ENCODE data around the gene GNL1.

Gene GNL1

DNA sequence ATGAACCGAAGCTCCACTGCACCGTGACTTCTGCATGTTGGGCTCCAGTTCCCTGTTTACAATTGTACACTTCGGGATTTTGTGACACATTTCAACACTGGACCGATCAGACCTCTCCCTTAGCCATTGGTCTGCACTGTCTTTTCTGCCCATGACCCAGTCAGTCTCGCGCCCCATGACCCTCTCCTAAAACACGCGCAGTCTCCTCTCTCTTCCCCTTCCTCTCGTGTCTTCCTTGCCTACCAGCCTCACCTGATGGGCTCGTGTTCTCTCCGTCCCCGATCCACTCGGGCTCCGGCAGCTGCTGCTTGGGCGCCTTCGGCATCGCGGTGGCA lies 14.4 kb upstream of the GNL1 start:
- no peak for DNase-seq (ENCODE audit: low read depth)

GRCh38 chr6:30570263-30570662 lies 14.0 kb upstream of the GNL1 start:
- no peak for DNase-seq (ENCODE audit: low read depth)
- no peak for TF ChIP-seq CTCF (IDR thresholded peaks at IDR 0.05; ENCODE audit: control insufficient read depth, extremely low read depth, insufficient read depth)
- peak overlapping the region; percentile 84 for H3K4me3 ChIP-seq (ENCODE audit: low read depth, low read length)

More for the DNA sequence above, 14.4 kb upstream of the GNL1 start:
- peak overlapping the region; percentile 84 for H3K4me3 ChIP-seq (ENCODE audit: low read depth, low read length)
- no peak for TF ChIP-seq CTCF (IDR thresholded peaks at IDR 0.05; ENCODE audit: control insufficient read depth, extremely low read depth, insufficient read depth)

DNA sequence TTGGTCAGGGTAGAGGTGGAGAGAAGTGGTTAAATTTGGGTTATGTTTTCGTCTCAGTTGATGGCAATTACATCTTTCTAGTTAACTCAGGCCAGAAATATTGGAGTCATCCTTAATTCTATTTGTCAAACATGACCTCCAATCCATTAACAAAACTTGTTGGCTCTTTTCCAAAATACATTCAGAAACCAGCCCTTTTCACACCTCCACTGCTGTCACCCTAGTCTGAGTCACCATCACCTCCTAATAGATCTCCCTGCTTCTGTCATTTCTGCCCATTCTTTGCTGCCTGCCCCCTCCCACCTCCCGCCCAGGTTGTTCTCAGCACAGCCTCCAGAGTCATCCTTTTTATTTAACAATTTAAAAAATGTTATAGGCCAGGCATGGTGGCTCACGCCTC lies 12.0 kb upstream of the GNL1 start:
- no peak overlapping the region for H3K4me3 ChIP-seq (ENCODE audit: low read depth, low read length)
- DNase-seq (ENCODE audit: low read depth): no peak
- TF ChIP-seq CTCF (IDR thresholded peaks at IDR 0.05; ENCODE audit: control insufficient read depth, extremely low read depth, insufficient read depth): no peak

GRCh38 chr6:30565772-30566171 lies 9.5 kb upstream of the GNL1 start:
- TF ChIP-seq CTCF (IDR thresholded peaks at IDR 0.05; ENCODE audit: control insufficient read depth, extremely low read depth, insufficient read depth): no peak
- DNase-seq (ENCODE audit: low read depth): peak; percentile 49
- no peak overlapping the region for H3K4me3 ChIP-seq (ENCODE audit: low read depth, low read length)

DNA sequence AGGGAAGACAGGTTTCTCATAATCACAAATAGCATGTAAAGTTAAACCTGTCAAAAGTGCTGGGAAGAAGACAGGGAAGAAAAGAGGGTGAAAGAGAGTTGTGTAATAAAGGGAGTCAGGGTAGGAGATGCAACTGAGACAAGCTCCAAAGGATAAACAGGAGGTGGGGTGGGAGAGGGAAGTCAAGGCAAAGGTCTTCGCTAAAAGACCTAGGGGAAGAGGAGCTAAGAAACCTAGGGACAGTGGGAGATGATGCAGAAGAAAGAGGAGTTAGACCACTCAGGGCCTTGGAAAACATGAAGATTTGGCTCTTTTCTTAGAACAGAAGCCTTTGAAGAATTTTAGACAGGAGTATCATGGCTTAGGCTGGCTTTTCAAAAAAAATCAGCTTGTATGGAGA lies 7.8 kb upstream of the GNL1 start:
- no peak overlapping the region for H3K4me3 ChIP-seq (ENCODE audit: low read depth, low read length)
- DNase-seq (ENCODE audit: low read depth): no peak
- no peak for TF ChIP-seq CTCF (IDR thresholded peaks at IDR 0.05; ENCODE audit: control insufficient read depth, extremely low read depth, insufficient read depth)

GRCh38 chr6:30562470-30563425 lies 6.5 kb upstream of the GNL1 start:
- no peak for DNase-seq (ENCODE audit: low read depth)
- no peak for TF ChIP-seq CTCF (IDR thresholded peaks at IDR 0.05; ENCODE audit: control insufficient read depth, extremely low read depth, insufficient read depth)
- no peak overlapping the region for H3K4me3 ChIP-seq (ENCODE audit: low read depth, low read length)

GRCh38 chr6:30560930-30561329 lies 4.6 kb upstream of the GNL1 start:
- no peak overlapping the region for H3K4me3 ChIP-seq (ENCODE audit: low read depth, low read length)
- no peak for TF ChIP-seq CTCF (IDR thresholded peaks at IDR 0.05; ENCODE audit: control insufficient read depth, extremely low read depth, insufficient read depth)
- DNase-seq (ENCODE audit: low read depth): no peak

Data from LNCaP clone FGC (cell line).